CD4-positive, alpha-beta T cell (primary cell): ENCODE results near the gene WDFY4. TPM values are rescaled to one million over a fixed set of nuclear protein-coding genes. Genes with fewer than 3 reads are reported as not detected.

Experiments
- ATAC-seq: fragments of 200-7000 bp; cut with Tn5 transposase; one replicate; pipeline ENCODE4 v1.10.0; 2022; ENCODE audit warnings: mild to moderate bottlenecking; ENCODE audit not compliant: poor library complexity
- CTCF ChIA-PET: fragments of 350-600 bp; sonication (Branson Sonifier 250); formaldehyde crosslinking; loops from one replicate; lab custom pipeline; 2021; ENCODE audit warnings: antibody characterized with exemption, inconsistent platforms; lab: Charles Lee
- POLR2A ChIA-PET: fragments of 350-600 bp; sonication (Branson Sonifier 250); formaldehyde crosslinking; loops from one replicate; lab custom pipeline; 2021; ENCODE audit warnings: antibody characterized with exemption, inconsistent platforms; lab: Charles Lee
- DNase-seq, 14 experiments: peaks; one replicate each; pipeline ENCODE4 v3.0.0-alpha.2; 2013 to 2020; ENCODE audit warnings: mixed read lengths in 2 of 14
- H3K27ac ChIP-seq, 2 donors: one replicate each; pipeline versions ENCODE4 v1.5.1 to v1.7.0; 2013; ENCODE audit warnings: low read length in 2 of 2, low read depth in 1 of 2, mild to moderate bottlenecking in 1 of 2
- H3K27me3 ChIP-seq, 2 experiments: 1 replicate in 1 of 2; 2 replicates in 1 of 2; pipeline versions ENCODE4 v1.6.1 to v1.7.0; 2013; ENCODE audit warnings: low read length in 2 of 2, control low read depth in 1 of 2, mild to moderate bottlenecking in 1 of 2, moderate library complexity in 1 of 2; ENCODE audit not compliant: insufficient read depth in 2 of 2, control insufficient read depth in 1 of 2
- H3K36me3 ChIP-seq: one replicate; pipeline ENCODE4 v1.6.1; 2013; ENCODE audit warnings: low read length, control low read depth; ENCODE audit not compliant: insufficient read depth
- H3K4me1 ChIP-seq: one replicate; pipeline ENCODE4 v1.6.1; 2013; ENCODE audit warnings: low read length, control low read depth; ENCODE audit not compliant: insufficient read depth
- H3K4me3 ChIP-seq: one replicate; pipeline ENCODE4 v1.5.1; 2013; ENCODE audit warnings: mild to moderate bottlenecking, low read length, moderate library complexity
- H3K9me3 ChIP-seq, 2 experiments: 1 replicate in 1 of 2; 2 replicates in 1 of 2; pipeline versions ENCODE4 v1.6.1 to v1.7.0; 2013; ENCODE audit warnings: low read length in 2 of 2, mild to moderate bottlenecking in 2 of 2, control low read depth in 1 of 2, moderate library complexity in 1 of 2; ENCODE audit not compliant: control insufficient read depth in 1 of 2, insufficient read depth in 1 of 2
- H3K27ac Mint-ChIP-seq: one replicate; pipeline ENCODE4 v1.8.0; 2020; ENCODE audit warnings: mixed read lengths
- H3K27me3 Mint-ChIP-seq: one replicate; pipeline ENCODE4 v1.8.0; 2021; ENCODE audit warnings: mixed read lengths
- H3K36me3 Mint-ChIP-seq: one replicate; pipeline ENCODE4 v1.8.0; 2021; ENCODE audit warnings: low read depth, mixed read lengths
- H3K4me1 Mint-ChIP-seq: one replicate; pipeline ENCODE4 v1.8.0; 2021; ENCODE audit warnings: low read depth, mixed read lengths
- H3K4me3 Mint-ChIP-seq: one replicate; pipeline ENCODE4 v1.8.0; 2020; ENCODE audit warnings: mild to moderate bottlenecking, mixed read lengths
- H3K9me3 Mint-ChIP-seq: one replicate; pipeline ENCODE4 v1.8.0; 2020; ENCODE audit warnings: mixed read lengths
- intact Hi-C, 2 experiments: fragments of 100-400 bp; cut with DNase I in 1 of 2; cut with micrococcal nuclease in 1 of 2; formaldehyde crosslinking; loops; one replicate each; pipeline versions ENCODE4 v1.15.1 to v1.9.0; 2023 to 2025; cut with DNase I, micrococcal nuclease
- total RNA-seq, 174 experiments: library from RNA in 2 of 174; stranded (reverse) in 2 of 174; gene quantifications; one replicate each; pipeline ENCODE4 v1.2.3 and lab custom pipeline; 2021 to 2026
- TF ChIP-seq, protein P1 (sequence below): fragments of 200-600 bp; IDR thresholded peaks from one replicate; pipeline ENCODE4 v1.8.0; 2022; ENCODE audit warnings: antibody characterized with exemption, mild to moderate bottlenecking

WDFY4 gene
- total RNA-seq, 2 experiments from 2014 or later: 1.3 to 2.5 TPM

DNA sequence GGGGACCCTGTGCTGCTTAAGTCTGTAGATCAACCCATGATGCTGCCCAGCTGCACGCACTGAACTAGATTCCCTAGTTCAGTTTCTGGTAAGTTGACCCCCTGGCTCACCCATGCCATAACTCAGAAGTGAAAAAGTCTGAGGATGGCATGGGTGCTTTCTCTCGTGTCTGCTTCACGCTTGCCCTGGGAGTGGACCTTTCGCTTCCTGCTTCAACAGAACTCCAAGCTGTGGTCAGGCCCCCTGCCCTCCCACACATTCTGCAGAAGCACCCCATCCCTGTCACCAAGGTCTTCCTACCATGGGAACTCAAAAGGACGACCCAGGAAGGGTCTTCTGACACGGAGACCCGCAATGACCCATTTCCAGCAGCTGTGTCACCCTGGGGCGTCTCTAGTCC, 215.1 kb downstream of the WDFY4 start:
- Histone ChIP-seq H3K9me3 (peaks cover 0 to 7% of the 10 kb centered on the region in 2 experiments), H3K36me3 (no peaks in the 10 kb centered on the region), H3K27me3 (no peaks in the 10 kb centered on the region), H3K27ac (no peak overlapping the region), H3K4me3 (no peak overlapping the region), H3K4me1 (no peaks in the 10 kb centered on the region)
- DNase-seq (no peak), ATAC-seq (no peak)
- Mint-ChIP-seq H3K27me3 (no peaks in the 10 kb centered on the region), H3K4me1 (no peaks in the 10 kb centered on the region), H3K27ac (no peak overlapping the region), H3K9me3 (no peaks in the 10 kb centered on the region), H3K36me3 (no peaks in the 10 kb centered on the region), H3K4me3 (no peak overlapping the region)
- intact Hi-C loops: no loop called here
- CTCF ChIA-PET: no interaction called here
- POLR2A ChIA-PET: interaction anchor here (0.7 kb wide), 1 partner anchor 529 kb away, joined by 4 read pairs; no protein-coding TSS in a partner anchor
- TF ChIP-seq, protein P1, sequence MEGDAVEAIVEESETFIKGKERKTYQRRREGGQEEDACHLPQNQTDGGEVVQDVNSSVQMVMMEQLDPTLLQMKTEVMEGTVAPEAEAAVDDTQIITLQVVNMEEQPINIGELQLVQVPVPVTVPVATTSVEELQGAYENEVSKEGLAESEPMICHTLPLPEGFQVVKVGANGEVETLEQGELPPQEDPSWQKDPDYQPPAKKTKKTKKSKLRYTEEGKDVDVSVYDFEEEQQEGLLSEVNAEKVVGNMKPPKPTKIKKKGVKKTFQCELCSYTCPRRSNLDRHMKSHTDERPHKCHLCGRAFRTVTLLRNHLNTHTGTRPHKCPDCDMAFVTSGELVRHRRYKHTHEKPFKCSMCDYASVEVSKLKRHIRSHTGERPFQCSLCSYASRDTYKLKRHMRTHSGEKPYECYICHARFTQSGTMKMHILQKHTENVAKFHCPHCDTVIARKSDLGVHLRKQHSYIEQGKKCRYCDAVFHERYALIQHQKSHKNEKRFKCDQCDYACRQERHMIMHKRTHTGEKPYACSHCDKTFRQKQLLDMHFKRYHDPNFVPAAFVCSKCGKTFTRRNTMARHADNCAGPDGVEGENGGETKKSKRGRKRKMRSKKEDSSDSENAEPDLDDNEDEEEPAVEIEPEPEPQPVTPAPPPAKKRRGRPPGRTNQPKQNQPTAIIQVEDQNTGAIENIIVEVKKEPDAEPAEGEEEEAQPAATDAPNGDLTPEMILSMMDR: no peak

DNA sequence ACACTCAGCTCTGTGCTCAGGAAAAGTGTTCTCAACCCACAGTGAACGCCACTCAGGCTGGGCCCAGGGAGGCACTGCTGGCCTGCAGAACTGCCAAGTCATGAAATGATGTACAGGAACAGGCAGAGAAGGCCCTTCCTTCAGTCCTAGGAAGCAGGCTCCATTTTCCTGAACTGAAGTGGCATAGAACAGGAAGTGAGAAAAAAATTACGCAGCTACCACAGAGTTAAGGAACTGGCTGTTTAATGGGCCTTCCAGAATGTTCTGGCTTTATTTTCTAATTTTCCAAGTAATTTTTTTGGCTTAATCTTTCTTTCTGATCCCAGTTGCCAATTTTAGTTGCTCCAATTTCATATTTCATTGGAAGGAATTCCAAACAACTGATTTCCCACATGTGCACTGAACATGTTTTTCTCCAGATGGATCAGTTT, 215.7 kb downstream of the WDFY4 start:
- no peak overlapping the region for H3K4me3 Mint-ChIP-seq
- H3K9me3 ChIP-seq: peaks cover 0 to 7% of the 10 kb centered on the region in 2 experiments
- TF ChIP-seq, protein P1: no peak
- no peaks in the 10 kb centered on the region for H3K36me3 ChIP-seq
- H3K27me3 Mint-ChIP-seq: no peaks in the 10 kb centered on the region
- H3K36me3 Mint-ChIP-seq: no peaks in the 10 kb centered on the region
- H3K4me1 ChIP-seq: no peaks in the 10 kb centered on the region
- ChIA-PET POLR2A (interaction anchor here (0.7 kb wide), 1 partner anchor 530 kb away, joined by 4 read pairs; no protein-coding TSS in a partner anchor), CTCF (no interaction called here)
- no peak overlapping the region for H3K27ac ChIP-seq
- no peaks in the 10 kb centered on the region for H3K4me1 Mint-ChIP-seq
- ATAC-seq (no peak), DNase-seq (peak in 2 of 14 experiments; percentile 2 to 12)
- H3K27me3 ChIP-seq: no peaks in the 10 kb centered on the region
- H3K9me3 Mint-ChIP-seq: no peaks in the 10 kb centered on the region
- no peak overlapping the region for H3K27ac Mint-ChIP-seq
- intact Hi-C loops: no loop called here
- no peak overlapping the region for H3K4me3 ChIP-seq

DNA sequence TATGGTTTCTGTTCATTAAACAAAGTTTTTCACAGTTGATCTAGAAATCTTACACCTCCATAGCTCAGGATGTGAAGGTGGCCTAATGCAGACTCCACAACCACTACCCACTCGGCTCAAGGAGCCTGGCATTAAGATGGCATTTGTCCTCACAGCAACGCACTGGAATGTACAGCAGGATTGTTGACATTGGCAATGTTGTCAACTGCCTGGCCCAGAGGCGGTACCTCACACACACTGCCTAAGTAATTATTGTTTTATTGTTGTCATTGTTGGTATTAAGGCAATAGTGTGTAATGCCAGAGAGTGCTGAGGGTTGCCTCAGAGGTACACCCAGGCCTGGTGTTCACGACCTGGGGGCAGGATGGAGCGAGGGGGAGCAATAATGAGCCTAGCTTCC, 216.6 kb downstream of the WDFY4 start:
- Mint-ChIP-seq H3K36me3 (no peaks in the 10 kb centered on the region), H3K9me3 (no peaks in the 10 kb centered on the region), H3K27me3 (no peaks in the 10 kb centered on the region), H3K4me3 (no peak overlapping the region), H3K4me1 (no peaks in the 10 kb centered on the region), H3K27ac (no peak overlapping the region)
- H3K4me3 ChIP-seq: no peak overlapping the region
- H3K4me1 ChIP-seq: no peaks in the 10 kb centered on the region
- H3K36me3 ChIP-seq: no peaks in the 10 kb centered on the region
- H3K27ac ChIP-seq: no peak overlapping the region
- no peak for DNase-seq
- TF ChIP-seq, protein P1: no peak
- ChIA-PET CTCF (no interaction called here), POLR2A (no interaction called here)
- intact Hi-C loops: no loop called here
- H3K9me3 ChIP-seq: peaks cover 0 to 7% of the 10 kb centered on the region in 2 experiments
- H3K27me3 ChIP-seq: no peaks in the 10 kb centered on the region
- no peak for ATAC-seq
